ENCODE data around the gene UBE4A.

UBE4A gene, protein sequence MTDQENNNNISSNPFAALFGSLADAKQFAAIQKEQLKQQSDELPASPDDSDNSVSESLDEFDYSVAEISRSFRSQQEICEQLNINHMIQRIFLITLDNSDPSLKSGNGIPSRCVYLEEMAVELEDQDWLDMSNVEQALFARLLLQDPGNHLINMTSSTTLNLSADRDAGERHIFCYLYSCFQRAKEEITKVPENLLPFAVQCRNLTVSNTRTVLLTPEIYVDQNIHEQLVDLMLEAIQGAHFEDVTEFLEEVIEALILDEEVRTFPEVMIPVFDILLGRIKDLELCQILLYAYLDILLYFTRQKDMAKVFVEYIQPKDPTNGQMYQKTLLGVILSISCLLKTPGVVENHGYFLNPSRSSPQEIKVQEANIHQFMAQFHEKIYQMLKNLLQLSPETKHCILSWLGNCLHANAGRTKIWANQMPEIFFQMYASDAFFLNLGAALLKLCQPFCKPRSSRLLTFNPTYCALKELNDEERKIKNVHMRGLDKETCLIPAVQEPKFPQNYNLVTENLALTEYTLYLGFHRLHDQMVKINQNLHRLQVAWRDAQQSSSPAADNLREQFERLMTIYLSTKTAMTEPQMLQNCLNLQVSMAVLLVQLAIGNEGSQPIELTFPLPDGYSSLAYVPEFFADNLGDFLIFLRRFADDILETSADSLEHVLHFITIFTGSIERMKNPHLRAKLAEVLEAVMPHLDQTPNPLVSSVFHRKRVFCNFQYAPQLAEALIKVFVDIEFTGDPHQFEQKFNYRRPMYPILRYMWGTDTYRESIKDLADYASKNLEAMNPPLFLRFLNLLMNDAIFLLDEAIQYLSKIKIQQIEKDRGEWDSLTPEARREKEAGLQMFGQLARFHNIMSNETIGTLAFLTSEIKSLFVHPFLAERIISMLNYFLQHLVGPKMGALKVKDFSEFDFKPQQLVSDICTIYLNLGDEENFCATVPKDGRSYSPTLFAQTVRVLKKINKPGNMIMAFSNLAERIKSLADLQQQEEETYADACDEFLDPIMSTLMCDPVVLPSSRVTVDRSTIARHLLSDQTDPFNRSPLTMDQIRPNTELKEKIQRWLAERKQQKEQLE

DNA sequence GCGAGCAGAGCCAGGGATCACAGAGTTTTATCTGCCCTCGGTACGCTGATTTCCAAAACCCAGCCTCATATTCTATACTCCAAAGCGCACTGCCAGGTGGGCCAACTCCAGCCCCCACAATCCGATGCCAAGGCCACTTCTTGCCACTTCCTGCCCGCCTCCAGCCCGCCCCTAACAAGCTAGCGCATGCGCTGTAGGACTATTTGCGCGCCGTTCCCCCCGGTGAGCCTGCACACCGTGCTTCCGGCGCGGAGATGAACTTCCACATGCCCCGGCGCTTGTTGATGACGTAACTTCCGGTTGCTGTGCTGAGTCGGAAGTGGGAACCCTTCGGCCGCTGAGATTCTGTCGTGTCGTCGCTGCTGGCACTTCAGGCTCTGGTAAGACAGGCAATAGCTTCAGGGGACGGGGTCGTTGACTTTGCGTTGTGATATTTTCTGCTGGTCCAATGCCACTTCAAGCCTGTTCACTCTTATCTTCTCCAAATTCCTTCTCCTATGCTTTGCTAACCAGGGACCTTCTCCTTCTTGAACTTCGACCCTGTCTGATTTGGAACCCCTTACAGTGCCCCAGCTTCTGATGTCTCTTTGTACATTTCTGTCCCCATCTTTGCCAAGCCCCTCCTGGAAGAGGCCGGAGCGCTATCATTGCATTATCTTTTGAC lies at the start of gene UBE4A:
Gene UBE4A, plus strand, starts transcription at position 306 of the 664 bp plus-strand sequence. CDS start 5,481 bp downstream, outside the sequence.
- DNase-seq (ENCODE audit: low read depth) = peak; percentile 86

GRCh38 chr11:118310271-118310670 lies 49.1 kb upstream of the UBE4A start:
- no peak for DNase-seq (ENCODE audit: low read depth)

- no peak for DNase-seq (ENCODE audit: low read depth)
These were observed 48.5 kb upstream of the UBE4A start for GRCh38 chr11:118310781-118311485.

DNA sequence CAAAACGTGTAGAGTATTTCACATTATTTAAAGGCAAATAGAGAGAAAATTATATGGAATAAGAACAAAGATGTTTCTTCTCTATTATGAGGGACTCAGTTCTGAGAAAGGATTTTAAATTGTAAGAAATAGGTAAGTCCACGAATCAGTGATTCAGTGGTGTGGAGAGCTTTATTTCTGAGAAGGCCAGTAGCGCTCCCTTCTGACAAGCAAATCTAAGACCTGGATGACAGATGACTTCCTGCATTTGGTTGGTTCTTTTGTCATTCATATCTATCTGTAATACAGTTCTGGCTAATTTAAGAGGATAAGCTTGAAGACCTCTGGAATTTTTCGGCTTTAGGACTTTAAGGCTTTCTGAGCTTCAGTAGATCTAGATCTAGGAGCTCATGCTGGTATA lies 47.9 kb upstream of the UBE4A start:
- no peak for DNase-seq (ENCODE audit: low read depth)

- no peak for DNase-seq (ENCODE audit: low read depth)
These were observed 47.1 kb upstream of the UBE4A start for GRCh38 chr11:118312328-118312727.

DNA sequence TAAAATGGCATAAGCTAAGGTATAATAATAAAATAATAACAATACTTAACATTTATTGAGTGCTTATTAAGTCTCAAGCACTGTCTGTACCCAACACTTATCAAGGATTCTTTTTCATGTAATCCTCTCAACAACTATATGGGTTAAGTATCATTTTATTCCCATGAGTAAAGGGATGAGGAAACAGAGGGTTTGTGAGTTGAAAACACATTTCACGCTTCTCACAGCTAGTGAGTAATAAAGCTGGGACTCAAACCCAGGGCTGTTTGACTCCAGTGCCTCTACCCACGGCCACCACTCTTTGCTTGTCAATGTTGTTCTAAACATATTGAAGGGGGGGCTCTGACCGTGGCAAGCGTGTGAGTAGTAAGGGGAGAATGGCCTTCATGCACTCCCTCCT lies 46.2 kb upstream of the UBE4A start:
- DNase-seq (ENCODE audit: low read depth) = no peak

DNA sequence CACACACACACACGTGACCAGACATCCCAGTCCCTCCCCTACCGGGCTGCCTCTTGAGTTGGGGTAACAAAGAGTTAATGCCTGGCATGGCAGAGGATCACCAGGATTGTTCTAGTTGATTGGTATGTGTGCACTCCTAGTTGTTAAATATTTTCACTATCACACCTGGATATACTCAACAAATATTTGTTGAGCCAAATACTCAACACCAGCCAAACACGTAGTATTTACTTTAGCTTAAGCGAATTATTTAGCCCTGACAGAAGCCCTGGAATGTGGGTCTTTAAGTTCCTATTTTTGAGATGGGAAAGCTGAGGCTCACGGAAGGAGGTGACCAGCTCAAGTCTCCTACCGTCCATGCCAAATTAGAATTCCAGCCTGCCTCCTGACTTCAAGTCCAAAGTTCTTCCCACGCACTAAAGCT lies 44.4 kb upstream of the UBE4A start:
- DNase-seq (ENCODE audit: low read depth) = no peak

- DNase-seq (ENCODE audit: low read depth) = no peak
These were observed 41.3 kb upstream of the UBE4A start for GRCh38 chr11:118318124-118318523.

- no peak for DNase-seq (ENCODE audit: low read depth)
These were observed 40.6 kb upstream of the UBE4A start for GRCh38 chr11:118318581-118319336.

- DNase-seq (ENCODE audit: low read depth) = no peak
These were observed 40.1 kb upstream of the UBE4A start for GRCh38 chr11:118319337-118319707.

DNA sequence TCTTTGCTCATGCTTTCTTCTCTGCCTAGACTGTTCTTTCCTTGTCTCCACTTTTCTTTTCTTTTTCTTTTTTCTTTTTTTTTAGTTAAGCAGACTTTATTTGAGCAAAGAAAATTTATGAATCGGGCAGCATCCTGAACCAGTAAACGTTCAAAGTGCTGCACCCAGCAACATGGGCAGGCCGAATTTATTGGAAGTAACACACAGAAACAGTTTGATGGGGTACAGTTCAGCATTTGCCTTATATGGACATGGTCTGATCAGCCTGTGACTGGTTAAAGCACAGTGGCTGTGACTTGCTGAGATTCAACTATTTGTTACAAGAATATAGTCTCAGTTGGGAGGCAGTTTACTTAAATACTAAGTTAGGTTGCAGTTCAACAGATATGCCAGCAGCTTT lies 38.9 kb upstream of the UBE4A start:
- no peak for DNase-seq (ENCODE audit: low read depth)

DNA sequence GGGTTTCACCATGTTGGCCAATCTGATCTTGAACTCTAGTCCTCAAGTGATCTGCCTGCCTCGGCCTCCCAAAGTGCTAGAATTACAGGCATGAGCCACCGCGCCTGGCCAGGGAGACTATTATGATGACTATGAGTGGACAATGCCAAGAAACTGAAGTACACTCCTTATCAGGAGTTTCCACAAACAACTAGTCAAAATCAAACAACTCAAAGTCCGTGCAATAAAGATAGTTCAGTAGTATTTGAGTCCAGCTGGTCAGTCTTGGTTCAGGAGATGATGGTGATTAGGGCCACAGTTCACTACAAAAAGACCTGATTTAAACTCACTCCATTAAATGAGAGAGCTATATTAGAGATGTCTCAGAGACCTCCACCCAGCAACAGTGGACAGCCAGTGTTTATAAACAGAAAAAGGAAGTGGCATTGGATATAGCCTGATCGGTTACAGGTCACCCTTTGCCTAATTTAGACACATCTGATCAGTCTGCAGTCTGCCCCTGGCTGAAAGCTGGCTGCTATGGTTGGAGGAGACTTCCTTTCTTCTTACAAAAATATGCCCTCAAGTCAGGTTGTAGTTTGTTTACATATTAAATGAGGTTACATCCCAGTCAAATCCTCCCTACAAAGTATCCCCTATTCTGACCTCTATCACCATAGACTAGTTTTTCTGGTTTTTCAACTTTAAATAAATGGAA lies 37.9 kb upstream of the UBE4A start:
- DNase-seq (ENCODE audit: low read depth) = no peak

GRCh38 chr11:118322721-118323120 lies 36.7 kb upstream of the UBE4A start:
- no peak for DNase-seq (ENCODE audit: low read depth)

- no peak for DNase-seq (ENCODE audit: low read depth)
These were observed 34.1 kb upstream of the UBE4A start for GRCh38 chr11:118325283-118325682.

- no peak for DNase-seq (ENCODE audit: low read depth)
These were observed 30.7 kb upstream of the UBE4A start for GRCh38 chr11:118328745-118329144.

DNA sequence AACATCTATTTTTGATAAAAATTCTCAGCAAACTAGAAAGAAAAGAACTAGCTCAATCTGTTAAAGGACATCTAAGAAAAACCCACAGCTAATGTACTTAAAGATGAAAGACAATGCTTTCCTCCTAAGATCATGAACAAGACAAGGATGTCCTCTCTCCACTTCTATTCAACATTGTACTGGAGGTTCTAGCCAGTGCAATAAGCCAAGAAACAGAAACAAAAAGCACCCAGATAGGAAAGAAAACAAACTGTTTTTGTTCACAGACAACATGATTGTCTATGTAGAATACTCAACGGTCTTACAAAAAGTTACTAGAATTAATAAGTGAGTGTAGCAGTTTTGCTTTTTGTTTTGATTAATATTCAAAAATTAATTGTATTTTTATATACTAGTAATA lies 24.7 kb upstream of the UBE4A start:
- DNase-seq (ENCODE audit: low read depth) = no peak

- DNase-seq (ENCODE audit: low read depth) = no peak
These were observed 20.8 kb upstream of the UBE4A start for GRCh38 chr11:118338637-118339061.

- no peak for DNase-seq (ENCODE audit: low read depth)
These were observed 20.0 kb upstream of the UBE4A start for GRCh38 chr11:118339281-118339961.

DNA sequence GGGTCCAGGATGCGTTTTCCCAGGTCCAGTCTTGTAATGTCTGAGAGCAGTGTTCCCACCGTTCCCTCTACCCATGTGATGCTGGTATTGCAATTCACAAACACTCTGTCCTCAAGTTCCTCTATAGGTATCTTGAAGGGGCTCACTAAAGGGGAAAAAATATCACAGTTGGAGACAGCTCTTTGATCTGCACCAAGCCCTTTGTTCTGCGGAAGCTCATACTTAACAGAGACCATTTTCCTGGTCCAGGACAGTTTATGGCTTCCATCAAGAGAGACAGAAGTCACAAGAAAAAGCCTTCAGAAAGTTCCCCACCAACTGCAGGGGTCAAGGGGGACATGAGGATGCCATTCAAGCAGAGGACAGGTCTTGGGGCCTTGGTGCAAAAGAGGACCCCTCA lies 19.0 kb upstream of the UBE4A start:
- DNase-seq (ENCODE audit: low read depth) = no peak

DNA sequence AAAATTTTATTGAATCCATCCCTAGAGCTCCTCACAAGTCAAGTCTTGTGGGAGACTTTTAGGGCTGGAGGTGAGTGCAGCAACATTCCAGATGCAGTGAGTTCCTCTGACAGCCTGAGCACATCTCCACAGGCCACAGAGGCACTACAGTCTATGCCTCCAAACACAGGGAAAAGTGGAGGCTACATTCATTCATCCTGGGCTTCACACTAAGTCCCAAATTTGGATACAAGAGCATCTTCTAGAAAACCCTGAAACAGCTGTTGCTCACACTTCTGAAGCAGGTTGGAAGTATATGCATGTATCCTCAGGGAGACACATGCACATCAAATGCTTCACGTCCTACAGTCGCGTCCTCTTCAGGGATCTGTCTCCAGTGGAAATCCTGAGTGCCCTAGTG lies 18.1 kb upstream of the UBE4A start:
- DNase-seq (ENCODE audit: low read depth) = no peak

All from stromal cell of bone marrow (primary cell).